ENCODE results near the gene SLC25A46. TPM values are rescaled to one million over a fixed set of nuclear protein-coding genes. Genes with fewer than 3 reads are reported as not detected.

Gene SLC25A46
- total RNA-seq, 1 donor from 2014 or later, result 48.0 TPM

Other genes with a start within 250 kb of the SLC25A46 start
- gene TMEM232, start 12.3 kb upstream of the SLC25A46 start, total RNA-seq, result 1.7 TPM

All from cardiac septum (tissue), 1 donor.